ENCODE results near the gene HSP90AA1. TPM values are rescaled to one million over a fixed set of nuclear protein-coding genes. Genes with fewer than 3 reads are reported as not detected.

Gene HSP90AA1
- 814 TPM for total RNA-seq

GRCh38 chr14:102086972-102087761 is at the start of gene HSP90AA1:
HSP90AA1 (minus strand) TSS chr14:102087044; CDS start chr14:102086378, 666 bp downstream.

Small RNA genes within 50 kb of the gene (small RNA-seq; reads per million reads assigned to genes)
- gene RN7SL472P (ENCODE audit: low replicate concordance): 0.09 reads per million

Other genes with a start within 250 kb of the HSP90AA1 start
- 375 TPM for gene DYNC1H1, start 122.5 kb downstream of the HSP90AA1 start, total RNA-seq
- 29.5 TPM for gene WDR20, start 52.9 kb upstream of the HSP90AA1 start, total RNA-seq
- 27.4 TPM for gene MOK, start 218.1 kb upstream of the HSP90AA1 start, total RNA-seq
- 15.6 TPM for gene ZNF839, start 232.7 kb upstream of the HSP90AA1 start, total RNA-seq